Measurements from ENCODE around the gene TRPM3. TPM values are rescaled to one million over a fixed set of nuclear protein-coding genes. Genes with fewer than 3 reads are reported as not detected.

The TRPM3 gene
- total and polyA plus RNA-seq, 2 of the 13 experiments (the other 11 are each of a cell fraction or from before 2014, with no cell fraction given), result not detected

DNA sequence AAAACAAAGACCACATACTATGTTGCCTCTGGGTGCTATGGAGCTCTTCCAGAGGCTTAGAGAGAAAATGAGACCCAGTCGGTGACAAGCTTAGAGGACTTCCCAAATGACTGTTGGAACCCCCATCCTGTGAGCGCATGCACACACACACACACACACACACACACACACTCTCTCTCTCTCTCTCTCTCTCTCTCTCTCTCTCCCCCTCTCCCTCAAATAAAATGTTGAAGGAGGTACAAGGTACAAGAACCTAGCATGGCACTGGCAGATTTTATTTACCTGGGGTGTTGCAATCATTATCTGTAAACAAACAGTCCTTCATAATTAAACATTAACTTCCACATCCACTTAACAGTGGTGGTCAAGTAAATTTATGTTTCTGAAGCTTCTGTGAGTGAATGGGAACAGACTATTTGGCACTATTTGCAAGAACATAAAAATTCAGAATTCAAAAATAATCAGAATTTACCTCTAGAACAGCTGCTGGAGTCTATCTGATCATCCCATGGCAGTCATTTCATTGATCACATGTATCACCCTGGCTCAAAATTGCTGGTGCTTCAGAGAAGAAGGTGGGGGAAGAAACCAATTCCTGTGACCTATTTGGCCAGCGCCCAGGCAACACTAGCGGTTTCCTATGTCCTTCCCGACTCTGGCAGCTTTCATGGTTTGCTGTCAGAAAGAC is 24.9 kb downstream of the TRPM3 start (continued):
- TF ChIP-seq MBNL3 (CRISPR knock-in tag; conservative IDR thresholded peaks at IDR 0.05) (no peak), SP4 (CRISPR knock-in tag; IDR thresholded peaks at IDR 0.05) (0 out of 2 replicates have a peak, but pooled peaks have one; percentile 38), IKZF1 (IDR thresholded peaks at IDR 0.05) (no peak), ZNF709 (CRISPR knock-in tag; IDR thresholded peaks at IDR 0.05) (peak; percentile 55; the same call in 1 of the 2 replicates), TEAD2 (CRISPR knock-in tag; IDR thresholded peaks at IDR 0.05) (no peak), SMAD1 (CRISPR knock-in tag; IDR thresholded peaks at IDR 0.05; ENCODE audit: borderline replicate concordance, low read depth) (no peak), ZSCAN12 (CRISPR knock-in tag; IDR thresholded peaks at IDR 0.05) (no peak), ZMYM2 (CRISPR knock-in tag; IDR thresholded peaks at IDR 0.05) (no peak), SOX6 (IDR thresholded peaks at IDR 0.05) (no peak), SOX6 (CRISPR knock-in tag; IDR thresholded peaks at IDR 0.05) (peak; percentile 88), ZZZ3 (CRISPR knock-in tag; IDR thresholded peaks at IDR 0.05; ENCODE audit: borderline replicate concordance) (no peak), MED13 (CRISPR knock-in tag; IDR thresholded peaks at IDR 0.05) (no peak), ZNF510 (CRISPR knock-in tag; IDR thresholded peaks at IDR 0.05; ENCODE audit: low read depth) (no peak), JUND (CRISPR knock-in tag; IDR thresholded peaks at IDR 0.05) (no peak), ZBTB38 (CRISPR knock-in tag; IDR thresholded peaks at IDR 0.05) (no peak), TARDBP (CRISPR knock-in tag; IDR thresholded peaks at IDR 0.05) (peak; percentile 96), ARNT2 (CRISPR knock-in tag; IDR thresholded peaks at IDR 0.05; ENCODE audit: low read depth) (peak; percentile 53; the same call in 1 of the 2 replicates), SAP130 (CRISPR knock-in tag; IDR thresholded peaks at IDR 0.05; ENCODE audit: low read depth) (peak; percentile 62), YEATS4 (CRISPR knock-in tag; IDR thresholded peaks at IDR 0.05; ENCODE audit: borderline replicate concordance) (no peak), FOXK1 (CRISPR knock-in tag; IDR thresholded peaks at IDR 0.05; ENCODE audit: borderline replicate concordance, low read depth) (peak; percentile 81; the same call in 1 of the 2 replicates), ARNT (IDR thresholded peaks at IDR 0.05) (no peak), ZNF234 (CRISPR knock-in tag; conservative IDR thresholded peaks at IDR 0.05) (no peak), NFIC (IDR thresholded peaks at IDR 0.05; ENCODE audit: low read length) (peak; percentile 90), RFXANK (CRISPR knock-in tag; IDR thresholded peaks at IDR 0.05) (no peak), ZSCAN25 (CRISPR knock-in tag; IDR thresholded peaks at IDR 0.05) (peak; percentile 38; the same call in 1 of the 2 replicates), TCF12 (IDR thresholded peaks at IDR 0.05) (no peak), TCF12 (CRISPR knock-in tag; IDR thresholded peaks at IDR 0.05) (0 out of 2 replicates have a peak, but pooled peaks have one; percentile 49)
- TF ChIP-seq, protein P1, sequence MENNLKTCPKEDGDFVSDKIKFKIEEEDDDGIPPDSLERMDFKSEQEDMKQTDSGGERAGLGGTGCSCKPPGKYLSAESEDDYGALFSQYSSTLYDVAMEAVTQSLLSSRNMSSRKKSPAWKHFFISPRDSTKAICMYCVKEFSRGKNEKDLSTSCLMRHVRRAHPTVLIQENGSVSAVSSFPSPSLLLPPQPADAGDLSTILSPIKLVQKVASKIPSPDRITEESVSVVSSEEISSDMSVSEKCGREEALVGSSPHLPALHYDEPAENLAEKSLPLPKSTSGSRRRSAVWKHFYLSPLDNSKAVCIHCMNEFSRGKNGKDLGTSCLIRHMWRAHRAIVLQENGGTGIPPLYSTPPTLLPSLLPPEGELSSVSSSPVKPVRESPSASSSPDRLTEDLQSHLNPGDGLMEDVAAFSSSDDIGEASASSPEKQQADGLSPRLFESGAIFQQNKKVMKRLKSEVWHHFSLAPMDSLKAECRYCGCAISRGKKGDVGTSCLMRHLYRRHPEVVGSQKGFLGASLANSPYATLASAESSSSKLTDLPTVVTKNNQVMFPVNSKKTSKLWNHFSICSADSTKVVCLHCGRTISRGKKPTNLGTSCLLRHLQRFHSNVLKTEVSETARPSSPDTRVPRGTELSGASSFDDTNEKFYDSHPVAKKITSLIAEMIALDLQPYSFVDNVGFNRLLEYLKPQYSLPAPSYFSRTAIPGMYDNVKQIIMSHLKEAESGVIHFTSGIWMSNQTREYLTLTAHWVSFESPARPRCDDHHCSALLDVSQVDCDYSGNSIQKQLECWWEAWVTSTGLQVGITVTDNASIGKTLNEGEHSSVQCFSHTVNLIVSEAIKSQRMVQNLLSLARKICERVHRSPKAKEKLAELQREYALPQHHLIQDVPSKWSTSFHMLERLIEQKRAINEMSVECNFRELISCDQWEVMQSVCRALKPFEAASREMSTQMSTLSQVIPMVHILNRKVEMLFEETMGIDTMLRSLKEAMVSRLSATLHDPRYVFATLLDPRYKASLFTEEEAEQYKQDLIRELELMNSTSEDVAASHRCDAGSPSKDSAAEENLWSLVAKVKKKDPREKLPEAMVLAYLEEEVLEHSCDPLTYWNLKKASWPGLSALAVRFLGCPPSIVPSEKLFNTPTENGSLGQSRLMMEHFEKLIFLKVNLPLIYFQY (CRISPR knock-in tag; IDR thresholded peaks at IDR 0.05; ENCODE audit: borderline replicate concordance), result 0 out of 2 replicates have a peak, but pooled peaks have one; percentile 26
- TF ChIP-seq, protein P2, sequence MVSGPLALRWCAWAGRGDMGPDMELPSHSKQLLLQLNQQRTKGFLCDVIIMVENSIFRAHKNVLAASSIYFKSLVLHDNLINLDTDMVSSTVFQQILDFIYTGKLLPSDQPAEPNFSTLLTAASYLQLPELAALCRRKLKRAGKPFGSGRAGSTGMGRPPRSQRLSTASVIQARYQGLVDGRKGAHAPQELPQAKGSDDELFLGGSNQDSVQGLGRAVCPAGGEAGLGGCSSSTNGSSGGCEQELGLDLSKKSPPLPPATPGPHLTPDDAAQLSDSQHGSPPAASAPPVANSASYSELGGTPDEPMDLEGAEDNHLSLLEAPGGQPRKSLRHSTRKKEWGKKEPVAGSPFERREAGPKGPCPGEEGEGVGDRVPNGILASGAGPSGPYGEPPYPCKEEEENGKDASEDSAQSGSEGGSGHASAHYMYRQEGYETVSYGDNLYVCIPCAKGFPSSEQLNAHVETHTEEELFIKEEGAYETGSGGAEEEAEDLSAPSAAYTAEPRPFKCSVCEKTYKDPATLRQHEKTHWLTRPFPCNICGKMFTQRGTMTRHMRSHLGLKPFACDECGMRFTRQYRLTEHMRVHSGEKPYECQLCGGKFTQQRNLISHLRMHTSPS (CRISPR knock-in tag; IDR thresholded peaks at IDR 0.05; ENCODE audit: low read depth), result peak; percentile 65; the same call in 1 of the 2 replicates

Measured in HepG2 (cell line).